GM12891 (cell line): ENCODE results near the gene LAMA5.
A peak's percentile ranks its signal among the peaks of the same experiment; 100 is the strongest.

Source experiments
- DNase-seq: peaks from one replicate; pipeline ENCODE4 v3.0.0; 2011; ENCODE audit warnings: low spot score; ENCODE audit not compliant: insufficient read length
- FAIRE-seq: peaks from 2 replicates; lab custom pipeline; 2011; peaks lifted over from hg19 to GRCh38; lab: Jason Lieb, UNC
- PAX5 ChIP-seq: IDR thresholded peaks from 2 replicates; pipeline ENCODE4 v1.6.1; 2011; ENCODE audit warnings: low read length, moderate library complexity, mild to moderate bottlenecking; ENCODE audit not compliant: insufficient read depth, severe bottlenecking
- POLR2A ChIP-seq: IDR thresholded peaks from 2 replicates; pipeline ENCODE4 v1.6.1; 2011; ENCODE audit warnings: low read depth, low read length, control low read depth
- POLR2AphosphoS5 ChIP-seq: IDR thresholded peaks from 2 replicates; pipeline ENCODE4 v1.6.1; 2011; ENCODE audit warnings: low read depth, low read length, control low read depth
- POU2F2 ChIP-seq: IDR thresholded peaks from 2 replicates; pipeline ENCODE4 v1.6.1; 2011; ENCODE audit warnings: low read depth, mild to moderate bottlenecking, control low read depth, low read length, moderate library complexity
- SPI1 ChIP-seq: IDR thresholded peaks from 2 replicates; pipeline ENCODE4 v1.6.1; 2011; ENCODE audit warnings: low read depth, low read length, control low read depth
- TAF1 ChIP-seq: IDR thresholded peaks from 2 replicates; pipeline ENCODE4 v1.6.1; 2011; ENCODE audit warnings: low read depth, low read length, control low read depth

The LAMA5 gene

GRCh38 chr20:62390317-62391164 lies 23.4 kb upstream of the LAMA5 start:
- no peak for DNase-seq
- TF ChIP-seq POU2F2 (no peak), POLR2A (peak; percentile 20; the same call in 1 of the 2 replicates)
- FAIRE-seq, result no peak

GRCh38 chr20:62389601-62390087 lies 22.5 kb upstream of the LAMA5 start:
- no peak for FAIRE-seq
- TF ChIP-seq SPI1 (no peak), POU2F2 (no peak), POLR2A (no peak), PAX5 (peak; percentile 2), TAF1 (no peak), POLR2AphosphoS5 (no peak; the same call in 1 of the 2 replicates)
- no peak for DNase-seq

GRCh38 chr20:62388839-62389600 lies 21.9 kb upstream of the LAMA5 start:
- DNase-seq (no peak), FAIRE-seq (no peak)
- TF ChIP-seq TAF1, result no peak
- no peak for TF ChIP-seq POU2F2
- no peak for TF ChIP-seq PAX5
- peak; percentile 74 for TF ChIP-seq POLR2A
- TF ChIP-seq POLR2AphosphoS5, result peak; percentile 37; the same call in 1 of the 2 replicates
- TF ChIP-seq SPI1, result no peak

- no peak for TF ChIP-seq SPI1
- TF ChIP-seq POLR2A, result no peak
- no peak for TF ChIP-seq TAF1
- FAIRE-seq (no peak), DNase-seq (no peak)
These were observed 21.0 kb upstream of the LAMA5 start for GRCh38 chr20:62387933-62388635.

GRCh38 chr20:62387219-62387913 lies 20.3 kb upstream of the LAMA5 start:
- TF ChIP-seq PAX5, result no peak
- no peak; the same call in 1 of the 2 replicates for TF ChIP-seq POLR2AphosphoS5
- TF ChIP-seq POU2F2, result no peak
- no peak for TF ChIP-seq SPI1
- no peak for TF ChIP-seq POLR2A
- TF ChIP-seq TAF1, result no peak
- no peak for DNase-seq
- no peak for FAIRE-seq

GRCh38 chr20:62386383-62387218 lies 19.5 kb upstream of the LAMA5 start, which contains the start of gene RPS21:
TSS of gene RPS21 (plus strand) at chr20:62387103. CDS start at chr20:62387339, 236 bp downstream.
- DNase-seq (peak; percentile 99), FAIRE-seq (peak; percentile 96)
- TF ChIP-seq POU2F2 (no peak), SPI1 (peak; percentile 73), POLR2AphosphoS5 (peak; percentile 93), POLR2A (peak; percentile 90), TAF1 (peak; percentile 88)

GRCh38 chr20:62382306-62383198 lies 15.4 kb upstream of the LAMA5 start:
- DNase-seq (peak; percentile 89), FAIRE-seq (peak; percentile 91)
- no peak for TF ChIP-seq POLR2A
- no peak for TF ChIP-seq PAX5
- no peak for TF ChIP-seq POLR2AphosphoS5
- TF ChIP-seq POU2F2, result 0 out of 2 replicates have a peak, but pooled peaks have one; percentile 31
- TF ChIP-seq TAF1, result no peak

GRCh38 chr20:62381842-62382241 lies 14.7 kb upstream of the LAMA5 start:
- TF ChIP-seq POLR2AphosphoS5 (no peak), TAF1 (no peak), SPI1 (no peak), POU2F2 (no peak), POLR2A (no peak), PAX5 (no peak)
- DNase-seq (no peak), FAIRE-seq (peak; percentile 40)
